Measurements from ENCODE around the gene CALD1.
A peak's percentile ranks its signal among the peaks of the same experiment; 100 is the strongest.

The CALD1 gene

DNA sequence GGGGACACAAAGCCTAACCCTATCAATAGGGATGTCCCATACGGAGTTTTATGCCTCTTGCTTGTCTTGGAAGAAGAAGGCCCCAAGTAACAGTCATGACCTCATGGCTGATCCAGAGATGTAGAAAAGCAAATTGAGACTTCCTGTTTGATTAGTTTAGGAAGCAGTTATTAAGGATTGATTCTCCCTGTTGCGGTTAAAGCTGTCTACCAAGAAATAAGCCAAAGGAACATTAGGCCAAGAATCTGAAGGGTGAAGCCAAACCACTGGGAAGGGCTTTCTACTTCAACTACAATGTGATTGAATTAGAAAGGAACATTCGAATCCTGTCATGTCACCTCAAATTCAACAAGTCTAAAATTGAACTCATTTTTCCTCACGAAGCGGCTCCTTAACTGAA lies 146.3 kb downstream of the CALD1 start:
- no peaks in the 10 kb centered on the region for H3K9me3 Mint-ChIP-seq
- H3K27me3 Mint-ChIP-seq: no peaks in the 10 kb centered on the region
- no peak overlapping the region for H3K4me3 Mint-ChIP-seq
- ATAC-seq (replicated peaks; ENCODE audit: extremely low read depth, poor library complexity, severe bottlenecking): no peak
- no peak overlapping the region for H3K27ac Mint-ChIP-seq (ENCODE audit: low read depth)
- H3K4me1 Mint-ChIP-seq: no peaks in the 10 kb centered on the region
- DNase-seq (ENCODE audit: low spot score in 2 of 2): no peak
- no peaks in the 10 kb centered on the region for H3K36me3 Mint-ChIP-seq (ENCODE audit: insufficient read depth)

DNA sequence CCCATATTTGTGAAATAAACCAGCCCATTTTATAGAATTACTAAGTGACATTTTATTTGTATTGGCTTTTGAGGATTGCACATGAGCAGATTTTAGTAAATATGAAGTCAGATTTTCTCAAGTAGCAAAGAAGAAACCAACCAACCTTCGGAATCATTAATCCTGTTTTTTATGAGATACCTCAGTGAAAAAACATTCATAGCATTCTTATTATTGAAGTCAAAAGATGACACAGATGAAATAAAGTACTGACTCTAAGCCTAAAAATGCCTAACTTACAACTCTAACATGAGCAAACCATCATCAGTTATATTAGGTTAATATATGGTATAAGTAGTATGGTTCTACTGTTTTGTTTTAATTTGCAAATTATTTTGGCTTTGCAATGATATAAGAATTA lies 147.0 kb downstream of the CALD1 start:
- no peak overlapping the region for H3K27ac Mint-ChIP-seq (ENCODE audit: low read depth)
- H3K36me3 Mint-ChIP-seq (ENCODE audit: insufficient read depth): no peaks in the 10 kb centered on the region
- H3K27me3 Mint-ChIP-seq: no peaks in the 10 kb centered on the region

DNA sequence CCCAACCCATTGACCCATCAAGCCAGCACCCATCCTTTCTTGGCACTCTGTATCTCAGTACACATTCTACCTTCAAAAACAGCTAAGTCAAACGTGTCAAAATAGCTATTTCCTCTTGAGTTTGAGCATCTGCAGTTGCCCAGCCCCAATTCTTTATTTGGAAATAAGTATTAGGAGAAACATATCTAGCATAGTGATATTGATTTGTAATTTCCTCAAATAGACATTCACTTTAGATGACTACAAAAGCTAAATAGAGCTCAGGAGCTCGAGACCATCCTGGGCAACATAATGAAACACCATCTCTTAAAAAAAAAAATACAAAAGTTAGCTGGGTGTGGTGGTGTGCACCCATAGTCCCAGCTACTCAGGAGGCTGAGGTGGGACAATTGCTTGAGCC lies 147.6 kb downstream of the CALD1 start:
- no peaks in the 10 kb centered on the region for H3K27me3 Mint-ChIP-seq
- no peaks in the 10 kb centered on the region for H3K36me3 Mint-ChIP-seq (ENCODE audit: insufficient read depth)
- ATAC-seq (replicated peaks; ENCODE audit: extremely low read depth, poor library complexity, severe bottlenecking) (no peak), DNase-seq (ENCODE audit: low spot score in 2 of 2) (no peak)
- no peaks in the 10 kb centered on the region for H3K9me3 Mint-ChIP-seq
- no peak overlapping the region for H3K4me3 Mint-ChIP-seq
- H3K4me1 Mint-ChIP-seq: no peaks in the 10 kb centered on the region
- no peak overlapping the region for H3K27ac Mint-ChIP-seq (ENCODE audit: low read depth)

More for the DNA sequence above, 147.0 kb downstream of the CALD1 start:
- H3K4me1 Mint-ChIP-seq: no peaks in the 10 kb centered on the region
- H3K4me3 Mint-ChIP-seq: no peak overlapping the region
- no peaks in the 10 kb centered on the region for H3K9me3 Mint-ChIP-seq
- DNase-seq (ENCODE audit: low spot score in 2 of 2): no peak
- ATAC-seq (replicated peaks; ENCODE audit: extremely low read depth, poor library complexity, severe bottlenecking): no peak

DNA sequence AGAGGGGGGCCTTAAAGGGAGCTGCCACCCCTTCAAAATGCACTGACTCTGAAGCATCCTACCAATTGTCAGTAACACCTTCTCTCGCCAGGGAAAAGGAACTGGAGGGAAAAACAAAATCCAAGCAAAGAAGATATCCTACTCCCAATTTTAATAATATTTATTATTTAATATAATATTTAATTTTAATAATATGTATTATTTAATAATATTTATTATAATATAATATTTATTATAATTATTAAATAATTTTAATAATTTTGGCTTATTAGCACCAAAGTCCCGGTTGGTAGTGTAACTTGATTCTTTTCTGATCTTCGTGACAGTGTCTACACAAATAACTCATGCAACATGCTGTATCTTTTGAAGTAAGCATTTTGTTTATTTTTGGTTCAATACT lies 148.3 kb downstream of the CALD1 start:
- no peaks in the 10 kb centered on the region for H3K4me1 Mint-ChIP-seq
- no peaks in the 10 kb centered on the region for H3K9me3 Mint-ChIP-seq
- no peaks in the 10 kb centered on the region for H3K36me3 Mint-ChIP-seq (ENCODE audit: insufficient read depth)
- ATAC-seq (replicated peaks; ENCODE audit: extremely low read depth, poor library complexity, severe bottlenecking): no peak
- no peak for DNase-seq (ENCODE audit: low spot score in 2 of 2)
- no peak overlapping the region for H3K4me3 Mint-ChIP-seq
- no peaks in the 10 kb centered on the region for H3K27me3 Mint-ChIP-seq
- H3K27ac Mint-ChIP-seq (ENCODE audit: low read depth): no peak overlapping the region

DNA sequence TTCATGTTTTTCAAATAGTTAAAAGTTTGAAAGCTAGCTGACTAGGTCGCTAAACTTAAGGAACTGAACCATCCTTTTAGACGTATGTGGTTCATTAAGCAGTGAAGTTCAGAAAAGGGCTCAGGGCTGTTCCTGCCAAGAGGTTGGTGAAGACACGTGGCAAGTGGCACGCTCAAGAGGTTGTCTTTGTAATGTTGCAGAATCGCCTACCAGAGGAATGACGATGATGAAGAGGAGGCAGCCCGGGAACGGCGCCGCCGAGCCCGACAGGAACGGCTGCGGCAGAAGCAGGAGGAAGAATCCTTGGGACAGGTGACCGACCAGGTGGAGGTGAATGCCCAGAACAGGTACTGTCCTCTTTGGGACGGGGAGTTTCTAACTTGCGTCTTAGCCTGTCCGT lies 149.1 kb downstream of the CALD1 start:
- ATAC-seq (replicated peaks; ENCODE audit: extremely low read depth, poor library complexity, severe bottlenecking): no peak

DNA sequence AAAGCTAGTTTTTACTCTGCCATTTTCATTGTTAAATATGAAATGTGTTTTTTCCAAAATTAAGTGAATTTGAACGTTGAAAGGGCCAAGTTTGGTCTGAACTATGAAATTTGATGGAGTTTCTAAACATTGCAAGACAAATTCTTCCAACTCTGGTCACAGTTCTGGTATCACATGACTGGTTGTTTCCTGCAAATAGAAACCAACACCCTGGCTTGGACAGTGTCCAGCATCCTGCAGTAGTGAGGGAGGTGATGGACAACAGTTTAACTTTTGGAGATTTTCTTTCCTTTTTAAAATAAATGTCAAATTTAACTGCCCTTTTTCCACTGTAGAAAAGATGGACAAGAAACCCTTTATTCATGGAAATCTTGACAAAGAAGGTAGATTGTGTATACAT lies 152.1 kb downstream of the CALD1 start:
- DNase-seq (ENCODE audit: low spot score in 2 of 2): no peak
- Mint-ChIP-seq H3K4me1 (peaks cover 9% of the 10 kb centered on the region), H3K36me3 (ENCODE audit: insufficient read depth) (no peaks in the 10 kb centered on the region), H3K9me3 (no peaks in the 10 kb centered on the region), H3K27ac (ENCODE audit: low read depth) (no peak overlapping the region), H3K4me3 (no peak overlapping the region), H3K27me3 (no peaks in the 10 kb centered on the region)
- ATAC-seq (replicated peaks; ENCODE audit: extremely low read depth, poor library complexity, severe bottlenecking): no peak

More for the DNA sequence above, 149.1 kb downstream of the CALD1 start:
- peaks cover 8% of the 10 kb centered on the region for H3K4me1 Mint-ChIP-seq
- no peaks in the 10 kb centered on the region for H3K27me3 Mint-ChIP-seq
- H3K9me3 Mint-ChIP-seq: no peaks in the 10 kb centered on the region
- no peak overlapping the region for H3K4me3 Mint-ChIP-seq
- H3K27ac Mint-ChIP-seq (ENCODE audit: low read depth): no peak overlapping the region
- DNase-seq (ENCODE audit: low spot score in 2 of 2): no peak
- H3K36me3 Mint-ChIP-seq (ENCODE audit: insufficient read depth): no peaks in the 10 kb centered on the region

DNA sequence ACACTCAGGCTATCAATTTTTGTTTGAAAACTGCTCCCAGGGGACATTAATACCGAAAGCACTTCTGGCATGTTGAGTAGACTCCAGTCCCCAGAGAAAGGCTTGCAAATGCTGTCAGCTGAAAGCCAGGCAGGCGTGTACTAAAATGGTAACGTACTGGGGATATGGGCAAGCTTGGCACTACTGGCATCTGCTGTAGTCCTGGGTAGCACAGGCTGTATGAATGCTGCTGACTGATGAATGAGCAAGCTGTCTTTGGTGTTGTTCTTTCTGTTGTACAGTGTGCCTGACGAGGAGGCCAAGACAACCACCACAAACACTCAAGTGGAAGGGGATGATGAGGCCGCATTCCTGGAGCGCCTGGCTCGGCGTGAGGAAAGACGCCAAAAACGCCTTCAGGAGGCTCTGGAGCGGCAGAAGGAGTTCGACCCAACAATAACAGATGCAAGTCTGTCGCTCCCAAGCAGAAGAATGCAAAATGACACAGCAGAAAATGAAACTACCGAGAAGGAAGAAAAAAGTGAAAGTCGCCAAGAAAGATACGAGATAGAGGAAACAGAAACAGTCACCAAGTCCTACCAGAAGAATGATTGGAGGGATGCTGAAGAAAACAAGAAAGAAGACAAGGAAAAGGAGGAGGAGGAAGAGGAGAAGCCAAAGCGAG lies 153.4 kb downstream of the CALD1 start:
- ATAC-seq (replicated peaks; ENCODE audit: extremely low read depth, poor library complexity, severe bottlenecking): no peak
- no peaks in the 10 kb centered on the region for H3K27me3 Mint-ChIP-seq
- DNase-seq (ENCODE audit: low spot score in 2 of 2): no peak
- peak overlapping the region; percentile 7 for H3K4me3 Mint-ChIP-seq
- H3K27ac Mint-ChIP-seq (ENCODE audit: low read depth): peak overlapping the region; percentile 38
- H3K9me3 Mint-ChIP-seq: no peaks in the 10 kb centered on the region
- H3K4me1 Mint-ChIP-seq: peaks cover 9% of the 10 kb centered on the region
- H3K36me3 Mint-ChIP-seq (ENCODE audit: insufficient read depth): no peaks in the 10 kb centered on the region

DNA sequence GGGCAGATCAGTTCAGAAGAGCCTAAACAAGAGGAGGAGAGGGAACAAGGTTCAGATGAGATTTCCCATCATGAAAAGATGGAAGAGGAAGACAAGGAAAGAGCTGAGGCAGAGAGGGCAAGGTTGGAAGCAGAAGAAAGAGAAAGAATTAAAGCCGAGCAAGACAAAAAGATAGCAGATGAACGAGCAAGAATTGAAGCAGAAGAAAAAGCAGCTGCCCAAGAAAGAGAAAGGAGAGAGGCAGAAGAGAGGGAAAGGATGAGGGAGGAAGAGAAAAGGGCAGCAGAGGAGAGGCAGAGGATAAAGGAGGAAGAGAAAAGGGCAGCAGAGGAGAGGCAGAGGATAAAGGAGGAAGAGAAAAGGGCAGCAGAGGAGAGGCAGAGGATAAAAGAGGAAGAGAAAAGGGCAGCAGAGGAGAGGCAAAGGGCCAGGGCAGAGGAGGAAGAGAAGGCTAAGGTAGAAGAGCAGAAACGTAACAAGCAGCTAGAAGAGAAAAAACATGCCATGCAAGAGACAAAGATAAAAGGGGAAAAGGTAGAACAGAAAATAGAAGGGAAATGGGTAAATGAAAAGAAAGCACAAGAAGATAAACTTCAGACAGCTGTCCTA lies 154.1 kb downstream of the CALD1 start:
- Mint-ChIP-seq H3K27me3 (no peaks in the 10 kb centered on the region), H3K36me3 (ENCODE audit: insufficient read depth) (no peaks in the 10 kb centered on the region), H3K27ac (ENCODE audit: low read depth) (no peak overlapping the region), H3K9me3 (no peaks in the 10 kb centered on the region), H3K4me3 (peak overlapping the region; percentile 7), H3K4me1 (peaks cover 9% of the 10 kb centered on the region)
- DNase-seq (ENCODE audit: low spot score in 2 of 2) (no peak), ATAC-seq (replicated peaks; ENCODE audit: extremely low read depth, poor library complexity, severe bottlenecking) (no peak)

DNA sequence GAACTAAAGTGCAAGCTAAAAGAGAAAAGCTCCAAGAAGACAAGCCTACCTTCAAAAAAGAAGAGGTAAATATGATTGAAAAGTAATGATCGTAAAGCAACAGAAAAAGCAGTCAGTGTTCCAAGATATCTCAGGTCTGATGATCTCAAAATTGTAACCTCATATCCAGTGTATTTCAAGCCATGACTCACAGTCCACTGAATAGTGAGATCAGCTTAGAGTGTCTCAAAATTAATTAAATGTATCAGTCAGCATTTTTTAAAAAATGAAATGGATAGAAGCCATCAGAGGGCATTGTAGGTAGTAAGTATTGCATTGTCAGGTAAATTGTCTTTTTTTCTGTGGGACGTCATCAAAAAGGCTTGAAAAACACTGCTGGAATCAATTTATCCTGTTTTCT lies 156.3 kb downstream of the CALD1 start:
- Mint-ChIP-seq H3K9me3 (no peaks in the 10 kb centered on the region), H3K27me3 (no peaks in the 10 kb centered on the region), H3K36me3 (ENCODE audit: insufficient read depth) (no peaks in the 10 kb centered on the region), H3K27ac (ENCODE audit: low read depth) (no peak overlapping the region), H3K4me3 (no peak overlapping the region), H3K4me1 (peaks cover 9% of the 10 kb centered on the region)
- ATAC-seq (replicated peaks; ENCODE audit: extremely low read depth, poor library complexity, severe bottlenecking): no peak
- no peak for DNase-seq (ENCODE audit: low spot score in 2 of 2)

DNA sequence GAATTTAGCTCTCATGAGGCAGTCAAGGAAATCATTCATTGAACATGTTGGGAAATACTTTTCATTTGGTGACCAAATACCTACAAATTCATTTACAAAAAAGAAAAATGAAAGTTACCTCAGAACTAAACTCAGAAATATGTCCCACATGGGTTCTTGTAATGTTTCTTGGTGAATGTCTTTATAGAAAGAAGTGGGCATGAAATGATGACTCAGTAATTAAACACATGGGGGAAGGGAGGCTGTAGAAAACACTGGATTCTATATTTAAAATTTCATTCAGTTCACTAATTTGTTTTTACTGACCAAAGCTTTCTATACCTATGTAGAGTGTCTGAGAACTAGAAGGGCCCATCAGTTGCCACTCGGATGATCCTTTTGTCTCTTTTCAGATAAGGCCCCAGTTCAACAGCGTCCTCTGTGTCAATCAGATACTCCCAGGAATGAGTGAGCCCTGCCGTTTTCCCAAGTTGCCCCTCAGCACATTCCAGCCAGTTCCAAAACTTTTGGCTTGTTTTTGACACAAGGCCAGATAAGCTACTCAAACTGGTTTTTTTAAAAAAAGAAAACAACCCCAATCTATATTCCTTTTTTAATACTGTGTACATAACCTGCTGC lies 157.6 kb downstream of the CALD1 start:
- ATAC-seq (replicated peaks; ENCODE audit: extremely low read depth, poor library complexity, severe bottlenecking) (no peak), DNase-seq (ENCODE audit: low spot score in 2 of 2) (no peak)
- peaks cover 9% of the 10 kb centered on the region for H3K4me1 Mint-ChIP-seq
- no peak overlapping the region for H3K4me3 Mint-ChIP-seq
- no peak overlapping the region for H3K27ac Mint-ChIP-seq (ENCODE audit: low read depth)
- no peaks in the 10 kb centered on the region for H3K36me3 Mint-ChIP-seq (ENCODE audit: insufficient read depth)
- H3K27me3 Mint-ChIP-seq: no peaks in the 10 kb centered on the region
- no peaks in the 10 kb centered on the region for H3K9me3 Mint-ChIP-seq

DNA sequence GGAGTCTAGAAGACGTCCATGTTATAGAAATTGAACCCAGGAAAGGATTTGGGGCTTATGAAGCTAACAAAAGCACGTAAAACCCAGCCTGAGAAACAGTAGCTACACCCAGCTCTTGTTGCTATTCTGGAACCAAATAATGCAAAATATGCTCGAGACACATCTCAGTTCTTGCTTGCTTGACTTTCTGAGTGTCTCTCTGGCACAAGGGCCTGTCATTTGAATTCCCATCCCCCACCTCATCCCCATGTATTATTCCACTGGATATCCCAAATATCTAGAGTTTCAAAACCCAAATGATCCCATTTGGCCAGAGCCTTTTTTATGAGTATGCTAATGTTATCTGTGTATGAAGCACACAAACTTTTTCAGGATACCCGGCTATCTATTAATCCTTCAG lies 158.7 kb downstream of the CALD1 start:
- no peak for ATAC-seq (replicated peaks; ENCODE audit: extremely low read depth, poor library complexity, severe bottlenecking)

DNA sequence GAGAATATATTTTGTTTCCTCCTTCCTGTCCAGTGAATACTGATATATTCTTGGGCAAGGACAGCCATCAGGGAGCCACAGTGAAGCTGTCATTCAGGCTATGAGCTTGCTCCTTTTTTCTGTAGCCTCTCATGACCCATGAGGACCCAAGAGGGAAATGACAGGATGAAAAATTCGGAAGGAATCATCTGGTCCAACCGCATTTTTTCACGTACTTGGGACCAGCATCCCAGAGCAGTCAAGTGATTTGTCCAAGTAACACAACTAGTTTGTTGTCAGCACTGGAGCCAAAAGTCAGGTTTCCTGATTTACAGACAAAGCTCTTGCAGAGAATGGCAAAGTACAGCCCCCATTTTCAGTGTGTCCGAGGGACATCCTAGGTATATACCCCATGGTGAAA lies 159.7 kb downstream of the CALD1 start:
- H3K4me3 Mint-ChIP-seq: no peak overlapping the region
- H3K27me3 Mint-ChIP-seq: no peaks in the 10 kb centered on the region
- DNase-seq (ENCODE audit: low spot score in 2 of 2) (no peak), ATAC-seq (replicated peaks; ENCODE audit: extremely low read depth, poor library complexity, severe bottlenecking) (no peak)
- H3K4me1 Mint-ChIP-seq: no peaks in the 10 kb centered on the region
- no peak overlapping the region for H3K27ac Mint-ChIP-seq (ENCODE audit: low read depth)
- no peaks in the 10 kb centered on the region for H3K9me3 Mint-ChIP-seq
- H3K36me3 Mint-ChIP-seq (ENCODE audit: insufficient read depth): peaks cover 3% of the 10 kb centered on the region

More for the DNA sequence above, 158.7 kb downstream of the CALD1 start:
- DNase-seq (ENCODE audit: low spot score in 2 of 2): no peak
- Mint-ChIP-seq H3K27me3 (no peaks in the 10 kb centered on the region), H3K36me3 (ENCODE audit: insufficient read depth) (peaks cover 3% of the 10 kb centered on the region), H3K9me3 (no peaks in the 10 kb centered on the region), H3K27ac (ENCODE audit: low read depth) (no peak overlapping the region), H3K4me1 (peaks cover 5% of the 10 kb centered on the region), H3K4me3 (no peak overlapping the region)

DNA sequence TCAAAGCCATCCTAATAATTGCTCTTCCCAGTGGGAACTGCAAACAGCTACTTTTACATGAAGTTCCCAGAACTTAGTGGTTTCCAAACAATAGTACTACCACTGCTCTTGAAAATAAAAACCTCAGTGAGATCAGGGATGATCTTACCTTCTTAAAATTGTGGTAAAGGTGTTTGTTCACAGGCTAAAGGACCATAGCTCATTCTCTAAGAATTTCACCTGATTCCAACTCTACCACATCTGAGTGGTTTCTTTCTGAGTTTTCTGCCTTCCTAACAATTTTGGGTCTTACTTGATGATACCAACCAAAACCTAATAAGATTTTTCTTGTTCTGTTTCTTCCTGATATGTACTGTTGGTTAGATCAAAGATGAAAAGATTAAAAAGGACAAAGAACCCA lies 161.3 kb downstream of the CALD1 start:
- H3K9me3 Mint-ChIP-seq: no peaks in the 10 kb centered on the region
- H3K27me3 Mint-ChIP-seq: no peaks in the 10 kb centered on the region
- ATAC-seq (replicated peaks; ENCODE audit: extremely low read depth, poor library complexity, severe bottlenecking) (no peak), DNase-seq (ENCODE audit: low spot score in 2 of 2) (no peak)
- peaks cover 4% of the 10 kb centered on the region for H3K36me3 Mint-ChIP-seq (ENCODE audit: insufficient read depth)
- H3K4me3 Mint-ChIP-seq: no peak overlapping the region
- H3K4me1 Mint-ChIP-seq: no peaks in the 10 kb centered on the region
- H3K27ac Mint-ChIP-seq (ENCODE audit: low read depth): no peak overlapping the region

All from central memory CD8-positive, alpha-beta T cell (primary cell).